ENCODE measurements around the gene EPHA8. TPM values are rescaled to one million over a fixed set of nuclear protein-coding genes. Genes with fewer than 3 reads are reported as not detected.

EPHA8 gene
- total and polyA plus RNA-seq, 2 donors from 2014 or later: 0.09 TPM; not detected in 1

DNA sequence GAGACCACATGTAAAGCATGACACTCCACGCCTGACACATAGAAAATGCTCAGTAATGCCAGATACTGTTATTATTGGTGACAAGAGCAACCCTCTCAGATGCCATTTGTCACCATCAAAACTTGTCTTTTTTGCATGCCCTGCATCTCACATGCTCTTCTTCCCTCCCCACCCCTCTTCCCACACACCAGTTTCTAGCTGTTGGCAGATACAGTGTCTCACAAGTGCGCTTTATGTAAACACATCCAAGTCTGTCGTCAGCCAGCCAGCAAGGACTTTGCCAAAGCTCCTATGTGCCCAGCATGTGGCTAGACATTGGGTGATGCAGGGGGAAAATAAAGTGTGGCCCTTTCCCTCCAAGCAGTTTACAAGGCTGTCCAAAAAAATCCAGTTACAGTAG, 44.9 kb upstream of the EPHA8 start:
- Histone ChIP-seq H3K4me3 (ENCODE audit: low read length in 3 of 3) (no peak overlapping the region), H3K4me1 (ENCODE audit: control insufficient read depth in 2 of 3, insufficient read depth in 2 of 3, low read depth in 1 of 3, low read length in 3 of 3) (no peaks in the 10 kb centered on the region), H3K27me3 (ENCODE audit: control insufficient read depth, insufficient read depth, low read length) (no peaks in the 10 kb centered on the region), H3K9ac (ENCODE audit: low read length in 3 of 3) (no peak overlapping the region), H3K27ac (ENCODE audit: low read depth in 2 of 2, low read length in 2 of 2) (no peak overlapping the region), H3K36me3 (ENCODE audit: control insufficient read depth in 2 of 3, insufficient read depth in 3 of 3, low read length in 3 of 3) (peaks cover 9 to 84% (median 74%) of the 10 kb centered on the region in 3 donors), H3K9me3 (ENCODE audit: control insufficient read depth in 2 of 3, insufficient read depth in 1 of 3, low read length in 3 of 3) (no peaks in the 10 kb centered on the region)
- TF ChIP-seq, protein P1, sequence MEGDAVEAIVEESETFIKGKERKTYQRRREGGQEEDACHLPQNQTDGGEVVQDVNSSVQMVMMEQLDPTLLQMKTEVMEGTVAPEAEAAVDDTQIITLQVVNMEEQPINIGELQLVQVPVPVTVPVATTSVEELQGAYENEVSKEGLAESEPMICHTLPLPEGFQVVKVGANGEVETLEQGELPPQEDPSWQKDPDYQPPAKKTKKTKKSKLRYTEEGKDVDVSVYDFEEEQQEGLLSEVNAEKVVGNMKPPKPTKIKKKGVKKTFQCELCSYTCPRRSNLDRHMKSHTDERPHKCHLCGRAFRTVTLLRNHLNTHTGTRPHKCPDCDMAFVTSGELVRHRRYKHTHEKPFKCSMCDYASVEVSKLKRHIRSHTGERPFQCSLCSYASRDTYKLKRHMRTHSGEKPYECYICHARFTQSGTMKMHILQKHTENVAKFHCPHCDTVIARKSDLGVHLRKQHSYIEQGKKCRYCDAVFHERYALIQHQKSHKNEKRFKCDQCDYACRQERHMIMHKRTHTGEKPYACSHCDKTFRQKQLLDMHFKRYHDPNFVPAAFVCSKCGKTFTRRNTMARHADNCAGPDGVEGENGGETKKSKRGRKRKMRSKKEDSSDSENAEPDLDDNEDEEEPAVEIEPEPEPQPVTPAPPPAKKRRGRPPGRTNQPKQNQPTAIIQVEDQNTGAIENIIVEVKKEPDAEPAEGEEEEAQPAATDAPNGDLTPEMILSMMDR (IDR thresholded peaks at IDR 0.05; ENCODE audit: borderline replicate concordance, extremely low read depth, insufficient read depth): no peak
- intact Hi-C loops (cut with DNase I): no loop called here
- FAIRE-seq (no peak), DNase-seq (no peak)

DNA sequence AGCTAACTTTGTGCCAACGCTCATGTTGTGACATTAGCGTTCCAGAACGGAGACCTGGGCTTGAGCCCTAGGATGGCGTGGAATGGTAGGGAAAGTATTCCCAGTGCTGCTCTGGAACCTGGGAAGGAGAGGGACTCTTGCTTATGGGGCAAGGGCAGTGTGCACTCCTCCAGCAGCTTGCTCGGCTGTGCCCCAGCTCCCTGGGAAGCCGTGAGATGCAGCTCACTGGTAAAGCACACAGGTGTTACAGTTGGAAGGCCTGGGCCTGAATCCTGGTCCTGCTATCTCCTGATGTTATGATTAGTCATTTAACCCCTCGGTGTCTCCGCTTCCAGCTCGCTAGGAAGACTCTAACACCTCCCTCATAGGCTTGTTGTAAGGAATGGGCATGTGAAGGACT, 42.4 kb upstream of the EPHA8 start:
- Histone ChIP-seq H3K9ac (ENCODE audit: low read length in 3 of 3) (no peak overlapping the region), H3K9me3 (ENCODE audit: control insufficient read depth in 2 of 3, insufficient read depth in 1 of 3, low read length in 3 of 3) (no peaks in the 10 kb centered on the region), H3K36me3 (ENCODE audit: control insufficient read depth in 2 of 3, insufficient read depth in 3 of 3, low read length in 3 of 3) (peaks cover 9 to 76% (median 65%) of the 10 kb centered on the region in 3 donors), H3K4me1 (ENCODE audit: control insufficient read depth in 2 of 3, insufficient read depth in 2 of 3, low read depth in 1 of 3, low read length in 3 of 3) (no peaks in the 10 kb centered on the region), H3K27me3 (ENCODE audit: control insufficient read depth, insufficient read depth, low read length) (no peaks in the 10 kb centered on the region), H3K27ac (ENCODE audit: low read depth in 2 of 2, low read length in 2 of 2) (no peak overlapping the region), H3K4me3 (ENCODE audit: low read length in 3 of 3) (no peak overlapping the region)
- intact Hi-C loops (cut with DNase I): no loop called here
- DNase-seq (no peak), FAIRE-seq (no peak)
- TF ChIP-seq, protein P1 (IDR thresholded peaks at IDR 0.05; ENCODE audit: borderline replicate concordance, extremely low read depth, insufficient read depth): no peak

DNA sequence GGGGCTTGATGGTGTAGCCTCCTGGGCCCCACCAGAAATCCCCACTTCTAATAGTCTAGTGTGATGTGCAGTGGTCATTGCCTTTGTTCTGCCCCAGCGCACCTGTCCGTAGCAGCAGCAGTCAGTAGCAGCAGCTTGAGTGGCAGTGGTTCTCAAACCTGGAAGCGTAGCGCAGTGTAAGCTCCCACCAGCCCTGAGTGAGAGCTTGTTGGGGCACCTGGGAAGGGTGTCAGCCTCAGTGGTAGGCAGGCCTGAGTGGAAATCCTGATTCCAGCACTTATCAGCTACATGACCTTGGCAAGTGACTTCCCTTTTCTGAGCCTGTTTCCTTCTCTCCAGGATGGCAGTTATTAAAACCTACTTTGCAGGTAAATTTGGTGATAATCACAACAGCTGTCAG, 41.6 kb upstream of the EPHA8 start:
- DNase-seq (no peak), FAIRE-seq (no peak)
- no peaks in the 10 kb centered on the region for H3K9me3 ChIP-seq (ENCODE audit: control insufficient read depth in 2 of 3, insufficient read depth in 1 of 3, low read length in 3 of 3)
- H3K27me3 ChIP-seq (ENCODE audit: control insufficient read depth, insufficient read depth, low read length): no peaks in the 10 kb centered on the region
- intact Hi-C loops (cut with DNase I): no loop called here
- H3K9ac ChIP-seq (ENCODE audit: low read length in 3 of 3): no peak overlapping the region
- H3K4me1 ChIP-seq (ENCODE audit: control insufficient read depth in 2 of 3, insufficient read depth in 2 of 3, low read depth in 1 of 3, low read length in 3 of 3): no peaks in the 10 kb centered on the region
- TF ChIP-seq, protein P1 (IDR thresholded peaks at IDR 0.05; ENCODE audit: borderline replicate concordance, extremely low read depth, insufficient read depth): no peak
- H3K36me3 ChIP-seq (ENCODE audit: control insufficient read depth in 2 of 3, insufficient read depth in 3 of 3, low read length in 3 of 3): peaks cover 9 to 77% (median 64%) of the 10 kb centered on the region in 3 donors
- no peak overlapping the region for H3K27ac ChIP-seq (ENCODE audit: low read depth in 2 of 2, low read length in 2 of 2)
- no peak overlapping the region for H3K4me3 ChIP-seq (ENCODE audit: low read length in 3 of 3)

DNA sequence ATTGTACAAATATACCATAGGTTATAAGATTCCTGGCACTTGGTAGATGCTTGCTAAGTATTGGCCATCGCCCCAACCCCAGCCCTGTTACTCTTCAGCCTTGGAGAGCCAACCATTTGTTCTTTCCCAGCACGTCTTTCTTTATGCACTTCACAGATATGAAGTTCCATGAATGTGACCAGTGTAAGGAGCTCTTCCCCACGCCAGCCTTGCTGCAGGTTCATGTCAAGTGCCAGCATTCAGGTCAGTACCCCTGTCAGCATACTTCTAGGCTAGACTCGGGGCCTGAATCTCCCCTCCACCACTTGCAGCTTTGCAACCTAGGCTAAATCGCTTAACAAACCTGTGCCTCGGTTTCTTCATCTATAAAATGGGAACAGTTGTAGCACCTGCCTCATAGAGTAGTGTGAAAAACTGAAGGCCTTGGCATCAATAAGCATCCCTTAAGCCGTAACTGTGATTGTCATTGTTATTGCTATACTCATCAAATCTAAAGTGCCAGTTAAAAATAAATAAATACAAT, 41.0 kb upstream of the EPHA8 start:
- Histone ChIP-seq H3K9ac (ENCODE audit: low read length in 3 of 3) (no peak overlapping the region), H3K36me3 (ENCODE audit: control insufficient read depth in 2 of 3, insufficient read depth in 3 of 3, low read length in 3 of 3) (peaks cover 9 to 73% (median 59%) of the 10 kb centered on the region in 3 donors), H3K9me3 (ENCODE audit: control insufficient read depth in 2 of 3, insufficient read depth in 1 of 3, low read length in 3 of 3) (no peaks in the 10 kb centered on the region), H3K4me3 (ENCODE audit: low read length in 3 of 3) (no peak overlapping the region), H3K27me3 (ENCODE audit: control insufficient read depth, insufficient read depth, low read length) (no peaks in the 10 kb centered on the region), H3K4me1 (ENCODE audit: control insufficient read depth in 2 of 3, insufficient read depth in 2 of 3, low read depth in 1 of 3, low read length in 3 of 3) (no peaks in the 10 kb centered on the region), H3K27ac (ENCODE audit: low read depth in 2 of 2, low read length in 2 of 2) (no peak overlapping the region)
- no peak for FAIRE-seq
- DNase-seq: no peak
- intact Hi-C loops (cut with DNase I): no loop called here
- TF ChIP-seq, protein P1 (IDR thresholded peaks at IDR 0.05; ENCODE audit: borderline replicate concordance, extremely low read depth, insufficient read depth): no peak
